ENCODE results near the gene RNF207.

GRCh38 chr1:6211731-6212130, 5.8 kb downstream of the RNF207 start:
- TF ChIP-seq POLR2A (IDR thresholded peaks at IDR 0.05) = no peak
- TF ChIP-seq, protein P1, sequence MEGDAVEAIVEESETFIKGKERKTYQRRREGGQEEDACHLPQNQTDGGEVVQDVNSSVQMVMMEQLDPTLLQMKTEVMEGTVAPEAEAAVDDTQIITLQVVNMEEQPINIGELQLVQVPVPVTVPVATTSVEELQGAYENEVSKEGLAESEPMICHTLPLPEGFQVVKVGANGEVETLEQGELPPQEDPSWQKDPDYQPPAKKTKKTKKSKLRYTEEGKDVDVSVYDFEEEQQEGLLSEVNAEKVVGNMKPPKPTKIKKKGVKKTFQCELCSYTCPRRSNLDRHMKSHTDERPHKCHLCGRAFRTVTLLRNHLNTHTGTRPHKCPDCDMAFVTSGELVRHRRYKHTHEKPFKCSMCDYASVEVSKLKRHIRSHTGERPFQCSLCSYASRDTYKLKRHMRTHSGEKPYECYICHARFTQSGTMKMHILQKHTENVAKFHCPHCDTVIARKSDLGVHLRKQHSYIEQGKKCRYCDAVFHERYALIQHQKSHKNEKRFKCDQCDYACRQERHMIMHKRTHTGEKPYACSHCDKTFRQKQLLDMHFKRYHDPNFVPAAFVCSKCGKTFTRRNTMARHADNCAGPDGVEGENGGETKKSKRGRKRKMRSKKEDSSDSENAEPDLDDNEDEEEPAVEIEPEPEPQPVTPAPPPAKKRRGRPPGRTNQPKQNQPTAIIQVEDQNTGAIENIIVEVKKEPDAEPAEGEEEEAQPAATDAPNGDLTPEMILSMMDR (IDR thresholded peaks at IDR 0.05) = no peak
